ENCODE measurements around the gene SMIM28.

The SMIM28 gene

DNA sequence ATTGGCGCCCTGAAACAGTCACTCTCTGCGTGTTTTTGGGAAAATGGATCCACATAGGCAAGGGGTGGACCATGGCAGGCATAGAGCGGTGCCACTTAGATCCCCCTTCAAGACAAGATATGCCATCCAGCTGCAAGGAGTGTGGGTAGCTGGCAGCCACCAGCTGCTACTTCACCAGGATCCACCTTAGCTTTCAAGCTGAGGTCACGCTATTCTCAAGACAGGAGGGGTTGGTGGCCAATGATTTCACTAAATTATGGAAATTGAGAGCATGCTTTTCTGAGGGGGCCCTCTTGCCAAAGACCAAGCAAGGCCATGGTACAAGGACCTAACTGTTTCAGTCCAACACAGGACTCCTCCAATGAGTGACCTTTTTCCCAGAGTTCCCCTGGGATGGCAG, 42.7 kb downstream of the SMIM28 start:
- H3K4me1 ChIP-seq (ENCODE audit: low read length) = no peaks in the 10 kb centered on the region
- TF ChIP-seq EZH2phosphoT487 (IDR thresholded peaks at IDR 0.05; ENCODE audit: low read length) (no peak), EZH2 (optimal IDR thresholded peaks at IDR 0.05; ENCODE audit: low read depth, low read length) (no peak)
- TF ChIP-seq, protein P1, sequence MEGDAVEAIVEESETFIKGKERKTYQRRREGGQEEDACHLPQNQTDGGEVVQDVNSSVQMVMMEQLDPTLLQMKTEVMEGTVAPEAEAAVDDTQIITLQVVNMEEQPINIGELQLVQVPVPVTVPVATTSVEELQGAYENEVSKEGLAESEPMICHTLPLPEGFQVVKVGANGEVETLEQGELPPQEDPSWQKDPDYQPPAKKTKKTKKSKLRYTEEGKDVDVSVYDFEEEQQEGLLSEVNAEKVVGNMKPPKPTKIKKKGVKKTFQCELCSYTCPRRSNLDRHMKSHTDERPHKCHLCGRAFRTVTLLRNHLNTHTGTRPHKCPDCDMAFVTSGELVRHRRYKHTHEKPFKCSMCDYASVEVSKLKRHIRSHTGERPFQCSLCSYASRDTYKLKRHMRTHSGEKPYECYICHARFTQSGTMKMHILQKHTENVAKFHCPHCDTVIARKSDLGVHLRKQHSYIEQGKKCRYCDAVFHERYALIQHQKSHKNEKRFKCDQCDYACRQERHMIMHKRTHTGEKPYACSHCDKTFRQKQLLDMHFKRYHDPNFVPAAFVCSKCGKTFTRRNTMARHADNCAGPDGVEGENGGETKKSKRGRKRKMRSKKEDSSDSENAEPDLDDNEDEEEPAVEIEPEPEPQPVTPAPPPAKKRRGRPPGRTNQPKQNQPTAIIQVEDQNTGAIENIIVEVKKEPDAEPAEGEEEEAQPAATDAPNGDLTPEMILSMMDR (IDR thresholded peaks at IDR 0.05; ENCODE audit: low read length) = no peak
- H3F3A ChIP-seq (ENCODE audit: insufficient read depth, low read length) = no peaks in the 10 kb centered on the region
- H3K4me3 ChIP-seq (ENCODE audit: low read length) = no peak overlapping the region
- no peak overlapping the region for H3K27ac ChIP-seq (ENCODE audit: low read length)
- H3K9ac ChIP-seq (ENCODE audit: low read length) = no peak overlapping the region
- no peaks in the 10 kb centered on the region for H3K27me3 ChIP-seq (replicated peaks; ENCODE audit: insufficient read depth, low read length)
- no peaks in the 10 kb centered on the region for H3K36me3 ChIP-seq (replicated peaks; ENCODE audit: insufficient read depth, low read length)
- no peaks in the 10 kb centered on the region for H4K20me1 ChIP-seq (ENCODE audit: insufficient read depth, low read length)
- DNase-seq = no peak
- H3K79me2 ChIP-seq (ENCODE audit: low read length) = no peaks in the 10 kb centered on the region
- H3K4me2 ChIP-seq (ENCODE audit: low read depth, low read length) = no peak overlapping the region
- no peaks in the 10 kb centered on the region for H3K9me3 ChIP-seq (replicated peaks; ENCODE audit: insufficient read depth, low read length)
- H3K9me2 ChIP-seq (replicated peaks; ENCODE audit: insufficient read depth, low read length) = no peaks in the 10 kb centered on the region
- H2AFZ ChIP-seq (ENCODE audit: low read length) = no peak overlapping the region

DNA sequence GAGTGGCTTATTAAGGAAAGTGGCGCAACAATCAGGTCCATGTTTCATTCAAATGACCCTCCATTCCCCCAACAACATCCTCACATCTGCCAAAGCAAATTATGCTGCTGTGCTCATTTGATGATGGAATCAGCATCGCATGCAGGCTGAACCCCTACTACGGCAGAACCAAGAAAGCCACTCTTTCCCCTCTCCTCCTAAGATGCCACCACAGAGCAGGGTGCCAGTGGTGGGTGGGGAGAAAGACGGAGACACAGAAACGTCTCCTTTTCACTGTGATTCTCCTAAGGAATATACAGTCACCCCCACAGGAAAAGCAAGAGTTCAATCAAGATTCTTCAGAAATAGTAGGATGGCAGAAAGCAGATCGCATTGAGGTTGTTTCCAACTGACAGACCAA, 43.4 kb downstream of the SMIM28 start:
- no peaks in the 10 kb centered on the region for H3K27me3 ChIP-seq (replicated peaks; ENCODE audit: insufficient read depth, low read length)
- H3K4me2 ChIP-seq (ENCODE audit: low read depth, low read length) = no peak overlapping the region
- no peak overlapping the region for H3K9ac ChIP-seq (ENCODE audit: low read length)

GRCh38 chr6:138421608-138422007, 43.9 kb downstream of the SMIM28 start:
- H4K20me1 ChIP-seq (ENCODE audit: insufficient read depth, low read length) = no peaks in the 10 kb centered on the region
- H3K9me3 ChIP-seq (replicated peaks; ENCODE audit: insufficient read depth, low read length) = no peaks in the 10 kb centered on the region
- no peak overlapping the region for H3K27ac ChIP-seq (ENCODE audit: low read length)
- TF ChIP-seq EZH2 (optimal IDR thresholded peaks at IDR 0.05; ENCODE audit: low read depth, low read length) = no peak
- no peak for TF ChIP-seq EZH2phosphoT487 (IDR thresholded peaks at IDR 0.05; ENCODE audit: low read length)
- TF ChIP-seq, protein P1 (IDR thresholded peaks at IDR 0.05; ENCODE audit: low read length) = no peak
- no peaks in the 10 kb centered on the region for H3K36me3 ChIP-seq (replicated peaks; ENCODE audit: insufficient read depth, low read length)
- H3K4me1 ChIP-seq (ENCODE audit: low read length) = no peaks in the 10 kb centered on the region
- no peak for DNase-seq
- H3F3A ChIP-seq (ENCODE audit: insufficient read depth, low read length) = no peaks in the 10 kb centered on the region
- H2AFZ ChIP-seq (ENCODE audit: low read length) = no peak overlapping the region
- no peaks in the 10 kb centered on the region for H3K9me2 ChIP-seq (replicated peaks; ENCODE audit: insufficient read depth, low read length)
- no peak overlapping the region for H3K4me3 ChIP-seq (ENCODE audit: low read length)
- H3K4me2 ChIP-seq (ENCODE audit: low read depth, low read length) = no peak overlapping the region
- no peaks in the 10 kb centered on the region for H3K27me3 ChIP-seq (replicated peaks; ENCODE audit: insufficient read depth, low read length)
- H3K79me2 ChIP-seq (ENCODE audit: low read length) = no peaks in the 10 kb centered on the region
- no peak overlapping the region for H3K9ac ChIP-seq (ENCODE audit: low read length)

More for the DNA sequence above, 43.4 kb downstream of the SMIM28 start:
- no peaks in the 10 kb centered on the region for H3K9me3 ChIP-seq (replicated peaks; ENCODE audit: insufficient read depth, low read length)
- no peaks in the 10 kb centered on the region for H3K79me2 ChIP-seq (ENCODE audit: low read length)
- no peak overlapping the region for H3K27ac ChIP-seq (ENCODE audit: low read length)
- H3K36me3 ChIP-seq (replicated peaks; ENCODE audit: insufficient read depth, low read length) = no peaks in the 10 kb centered on the region
- no peaks in the 10 kb centered on the region for H4K20me1 ChIP-seq (ENCODE audit: insufficient read depth, low read length)
- H3K9me2 ChIP-seq (replicated peaks; ENCODE audit: insufficient read depth, low read length) = no peaks in the 10 kb centered on the region
- H3F3A ChIP-seq (ENCODE audit: insufficient read depth, low read length) = no peaks in the 10 kb centered on the region
- H3K4me1 ChIP-seq (ENCODE audit: low read length) = no peaks in the 10 kb centered on the region
- no peak for DNase-seq
- no peak overlapping the region for H3K4me3 ChIP-seq (ENCODE audit: low read length)
- TF ChIP-seq EZH2 (optimal IDR thresholded peaks at IDR 0.05; ENCODE audit: low read depth, low read length) (no peak), EZH2phosphoT487 (IDR thresholded peaks at IDR 0.05; ENCODE audit: low read length) (no peak)
- TF ChIP-seq, protein P1 (IDR thresholded peaks at IDR 0.05; ENCODE audit: low read length) = no peak
- no peak overlapping the region for H2AFZ ChIP-seq (ENCODE audit: low read length)

All from MM.1S (cell line).